ENCODE measurements around the gene ADRA2B.
A peak's percentile ranks its signal among the peaks of the same experiment; 100 is the strongest.
"Not testable (repeated sequence)": the region's sequence is repeated elsewhere in the genome, so short reads cannot be mapped to it uniquely, and the experiment has no call there.

The ADRA2B gene

DNA sequence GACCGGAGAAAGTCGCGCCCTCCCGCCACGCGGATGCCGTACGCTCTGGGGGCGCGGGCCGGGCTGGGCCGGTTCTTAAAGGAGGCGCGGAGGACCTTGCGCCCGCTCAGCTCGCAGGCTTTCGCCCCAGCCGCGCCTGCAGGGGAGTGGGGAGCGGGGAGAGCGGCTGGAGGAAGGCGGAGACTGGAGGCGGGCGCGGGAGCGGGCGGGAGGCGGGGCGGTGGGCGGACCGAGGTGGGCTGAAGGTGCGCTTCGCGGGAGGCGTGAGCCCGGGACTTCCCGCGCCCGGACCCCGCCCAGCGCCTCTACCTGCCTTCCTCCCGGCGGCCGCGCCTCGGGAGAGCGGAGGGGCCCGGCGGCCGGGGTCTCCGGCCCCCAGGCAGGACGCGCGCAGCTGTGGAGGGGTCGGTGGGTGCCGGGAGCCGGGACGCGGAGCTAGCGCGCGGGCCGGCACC lies at the start of gene ADRA2B:
TSS of gene ADRA2B (minus strand) at position 148 of the 455 bp plus-strand sequence. CDS start 422 bp downstream, outside the sequence.
- peak; percentile 3 for DNase-seq (ENCODE audit: low read depth, low spot score)
- TF ChIP-seq, protein P1, sequence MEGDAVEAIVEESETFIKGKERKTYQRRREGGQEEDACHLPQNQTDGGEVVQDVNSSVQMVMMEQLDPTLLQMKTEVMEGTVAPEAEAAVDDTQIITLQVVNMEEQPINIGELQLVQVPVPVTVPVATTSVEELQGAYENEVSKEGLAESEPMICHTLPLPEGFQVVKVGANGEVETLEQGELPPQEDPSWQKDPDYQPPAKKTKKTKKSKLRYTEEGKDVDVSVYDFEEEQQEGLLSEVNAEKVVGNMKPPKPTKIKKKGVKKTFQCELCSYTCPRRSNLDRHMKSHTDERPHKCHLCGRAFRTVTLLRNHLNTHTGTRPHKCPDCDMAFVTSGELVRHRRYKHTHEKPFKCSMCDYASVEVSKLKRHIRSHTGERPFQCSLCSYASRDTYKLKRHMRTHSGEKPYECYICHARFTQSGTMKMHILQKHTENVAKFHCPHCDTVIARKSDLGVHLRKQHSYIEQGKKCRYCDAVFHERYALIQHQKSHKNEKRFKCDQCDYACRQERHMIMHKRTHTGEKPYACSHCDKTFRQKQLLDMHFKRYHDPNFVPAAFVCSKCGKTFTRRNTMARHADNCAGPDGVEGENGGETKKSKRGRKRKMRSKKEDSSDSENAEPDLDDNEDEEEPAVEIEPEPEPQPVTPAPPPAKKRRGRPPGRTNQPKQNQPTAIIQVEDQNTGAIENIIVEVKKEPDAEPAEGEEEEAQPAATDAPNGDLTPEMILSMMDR (IDR thresholded peaks at IDR 0.05; ENCODE audit: low read depth, low read length) = no peak
- H3K4me3 ChIP-seq (ENCODE audit: low read depth, low read length) = peak within 1 kb of the TSS; percentile 7
- in situ Hi-C loops (cut with HindIII; ENCODE audit: low sequenced_read_pairs) = no loop called here

DNA sequence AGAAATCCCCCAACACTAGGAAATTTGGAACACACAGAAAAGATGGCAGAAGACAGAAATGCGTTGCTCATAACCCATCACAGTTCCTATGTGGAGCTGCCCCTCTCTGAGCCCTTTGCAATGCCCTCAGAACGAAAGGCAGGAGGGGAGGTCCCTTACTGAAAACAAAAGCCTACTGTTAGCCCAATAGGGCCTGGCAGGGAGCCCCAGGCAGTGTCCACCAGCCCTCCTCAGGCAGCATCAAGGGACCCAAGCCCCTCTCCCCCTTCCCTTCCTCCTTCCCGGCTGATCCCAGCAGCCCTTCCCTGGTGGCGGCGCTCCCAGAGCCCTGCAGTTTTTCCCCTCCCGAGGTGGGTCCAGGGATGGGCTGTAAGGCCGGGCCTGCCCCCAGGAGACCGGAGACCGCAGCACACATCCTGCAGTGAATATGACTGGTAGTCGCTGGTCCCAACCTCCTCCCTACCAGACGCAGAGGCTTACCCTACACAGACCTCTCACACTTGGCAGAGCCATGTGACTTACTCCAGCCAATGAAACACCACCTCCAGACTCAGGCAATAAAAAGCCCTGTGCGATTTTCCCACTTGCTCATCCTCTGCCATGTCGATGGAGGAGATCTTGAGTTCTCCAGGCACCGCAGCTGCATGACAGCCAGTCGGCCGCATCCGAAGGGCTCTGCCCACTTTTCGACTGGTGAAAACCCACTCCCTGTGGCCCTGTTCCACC lies 48.3 kb upstream of the ADRA2B start:
- DNase-seq (ENCODE audit: low read depth, low spot score) = no peak
- no peak overlapping the region for H3K4me3 ChIP-seq (ENCODE audit: low read depth, low read length)
- TF ChIP-seq, protein P1 (IDR thresholded peaks at IDR 0.05; ENCODE audit: low read depth, low read length) = no peak
- in situ Hi-C loops (cut with HindIII; ENCODE audit: low sequenced_read_pairs) = no loop called here

DNA sequence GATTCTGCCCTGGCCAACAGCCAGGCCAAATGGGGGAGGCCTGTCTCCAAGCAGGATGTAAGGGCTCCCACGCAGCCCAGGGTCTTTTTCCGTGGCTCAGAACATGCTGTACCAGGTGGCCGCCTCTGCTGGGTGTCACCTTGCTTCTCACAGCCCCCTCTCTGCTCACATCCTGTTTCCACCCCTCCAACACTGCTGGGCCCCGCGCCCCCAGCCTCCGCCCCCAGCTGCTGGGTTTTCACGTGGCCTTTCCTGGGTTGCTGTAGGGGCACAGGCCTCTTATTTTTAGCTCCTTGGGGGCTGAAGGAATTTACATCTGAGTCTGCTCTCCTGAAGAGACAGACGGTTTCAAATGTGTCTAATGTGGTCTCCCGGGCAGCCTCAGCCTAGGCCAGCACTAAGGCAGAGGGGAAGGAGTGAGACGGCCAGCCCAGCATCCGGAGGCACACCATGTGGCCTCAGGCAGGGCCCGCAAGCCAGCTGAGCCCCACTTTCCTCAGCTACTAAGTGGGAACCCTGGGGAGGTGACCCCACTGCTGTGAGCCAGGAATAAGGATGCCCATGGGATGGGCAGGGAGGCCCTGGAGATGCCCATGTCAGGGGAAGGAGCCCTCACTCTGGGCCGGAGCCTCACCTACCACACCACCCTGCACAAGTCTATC lies 47.5 kb upstream of the ADRA2B start:
- no peak for DNase-seq (ENCODE audit: low read depth, low spot score)
- TF ChIP-seq, protein P1 (IDR thresholded peaks at IDR 0.05; ENCODE audit: low read depth, low read length) = no peak
- in situ Hi-C loops (cut with HindIII; ENCODE audit: low sequenced_read_pairs) = no loop called here
- no peak overlapping the region for H3K4me3 ChIP-seq (ENCODE audit: low read depth, low read length)

- DNase-seq (ENCODE audit: low read depth, low spot score) = no peak
- in situ Hi-C loops (cut with HindIII; ENCODE audit: low sequenced_read_pairs) = no loop called here
- H3K4me3 ChIP-seq (ENCODE audit: low read depth, low read length) = no peak overlapping the region
- TF ChIP-seq, protein P1 (IDR thresholded peaks at IDR 0.05; ENCODE audit: low read depth, low read length) = no peak
Observed at GRCh38 chr2:96163415-96163767, 47.0 kb upstream of the ADRA2B start.

GRCh38 chr2:96161898-96162297 lies 45.5 kb upstream of the ADRA2B start:
- TF ChIP-seq, protein P1 (IDR thresholded peaks at IDR 0.05; ENCODE audit: low read depth, low read length) = no peak
- no peak for DNase-seq (ENCODE audit: low read depth, low spot score)
- no peak overlapping the region for H3K4me3 ChIP-seq (ENCODE audit: low read depth, low read length)
- in situ Hi-C loops (cut with HindIII; ENCODE audit: low sequenced_read_pairs) = no loop called here

DNA sequence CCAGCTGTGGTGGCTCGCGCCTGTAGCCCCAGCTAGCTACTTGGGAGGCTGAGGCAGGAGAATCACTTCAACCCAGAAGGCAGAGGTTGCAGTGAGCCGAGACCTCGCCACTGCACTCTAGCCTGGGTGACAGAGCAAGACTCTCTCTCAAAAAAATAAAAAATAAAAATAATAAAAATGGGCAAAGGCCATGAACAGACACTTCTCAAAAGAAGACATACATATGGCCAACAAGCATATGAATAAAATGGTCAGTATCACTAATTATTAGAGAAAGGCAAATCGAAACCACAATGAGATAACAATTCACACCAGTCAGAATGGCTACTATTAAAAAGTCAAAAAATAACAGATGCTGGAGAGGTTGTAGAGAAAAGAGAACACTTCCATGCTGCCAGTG lies 44.0 kb upstream of the ADRA2B start:
- in situ Hi-C loops (cut with HindIII; ENCODE audit: low sequenced_read_pairs); H3K4me3 ChIP-seq (ENCODE audit: low read depth, low read length); DNase-seq (ENCODE audit: low read depth, low spot score): not testable (repeated sequence)
